B cell (primary cell): ENCODE results near the gene PGGHG. TPM values are rescaled to one million over a fixed set of nuclear protein-coding genes. Genes with fewer than 3 reads are reported as not detected.

ENCODE experiments used
- ATAC-seq: fragments of 200-7000 bp; cut with Tn5 transposase; one replicate; pipeline ENCODE4 v1.10.0; 2021; ENCODE audit warnings: low read depth, mild to moderate bottlenecking, moderate number of reproducible peaks, moderate library complexity
- CTCF ChIA-PET: fragments of 350-600 bp; sonication (Branson Sonifier 250); formaldehyde crosslinking; loops from one replicate; lab custom pipeline; 2021; ENCODE audit warnings: antibody characterized with exemption, inconsistent platforms; lab: Charles Lee
- POLR2A ChIA-PET: fragments of 350-600 bp; sonication (Branson Sonifier 250); formaldehyde crosslinking; loops from one replicate; lab custom pipeline; 2021; ENCODE audit warnings: antibody characterized with exemption; lab: Charles Lee
- DNase-seq: peaks from one replicate; pipeline ENCODE4 v3.0.0; 2013
- H2AFZ ChIP-seq: 2 replicates; pipeline ENCODE4 v1.6.1; 2012; ENCODE audit warnings: mild to moderate bottlenecking, low read depth, low read length; ENCODE audit not compliant: insufficient read depth, poor library complexity, severe bottlenecking
- H3K27ac ChIP-seq, 2 donors: 1 replicate in 1 of 2; 2 replicates in 1 of 2; pipeline ENCODE4 v1.5.1; 2012 to 2013; ENCODE audit warnings: low read length in 2 of 2, mild to moderate bottlenecking in 2 of 2, moderate library complexity in 1 of 2
- H3K27me3 ChIP-seq, 4 experiments: fragments of 200-600 bp in 1 of 4; sonication (generic) in 1 of 4; replicated peaks in 1 of 4; 1 replicate in 2 of 4; 2 replicates in 2 of 4; pipeline versions ENCODE4 v1.6.1 to v1.7.0; 2013 to 2016; ENCODE audit warnings: low read length in 3 of 4, mild to moderate bottlenecking in 2 of 4, mixed read lengths in 1 of 4, moderate library complexity in 1 of 4; ENCODE audit not compliant: insufficient read depth in 4 of 4, control insufficient read depth in 3 of 4; ENCODE audit errors: control extremely low read depth in 1 of 4
- H3K36me3 ChIP-seq, 2 experiments: replicated peaks in 1 of 2; 1 replicate in 1 of 2; 2 replicates in 1 of 2; pipeline versions ENCODE4 v1.6.1 to v1.7.1; 2013; ENCODE audit warnings: low read length in 1 of 2; ENCODE audit not compliant: insufficient read depth in 2 of 2, control insufficient read depth in 1 of 2; ENCODE audit errors: control extremely low read depth in 1 of 2, extremely low read depth in 1 of 2
- H3K4me1 ChIP-seq, 2 donors: fragments of 200-600 bp in 1 of 2; sonication (generic) in 1 of 2; 1 replicate in 1 of 2; 2 replicates in 1 of 2; pipeline versions ENCODE4 v1.5.1 to v1.6.1; 2013 to 2017; ENCODE audit warnings: low read length in 2 of 2; ENCODE audit not compliant: control insufficient read depth in 2 of 2, insufficient read depth in 2 of 2
- H3K4me2 ChIP-seq: replicated peaks from 2 replicates; pipeline ENCODE3; 2012; ENCODE audit warnings: mild to moderate bottlenecking, low read depth, low read length; ENCODE audit not compliant: poor library complexity, severe bottlenecking
- H3K4me3 ChIP-seq, 5 experiments: fragments of 200-600 bp in 1 of 5; sonication (generic) in 1 of 5; 1 replicate in 3 of 5; 2 replicates in 2 of 5; pipeline versions ENCODE4 v1.5.1 to v1.7.0; 2011 to 2016; ENCODE audit warnings: low read length in 4 of 5, mild to moderate bottlenecking in 4 of 5, low read depth in 2 of 5, control low read depth in 1 of 5, moderate library complexity in 1 of 5; ENCODE audit not compliant: insufficient read depth in 1 of 5; ENCODE audit errors: control extremely low read depth in 1 of 5, extremely low read depth in 1 of 5
- H3K79me2 ChIP-seq: fragments of 200-600 bp; sonication (generic); one replicate; pipeline ENCODE4 v1.6.0; 2016; ENCODE audit warnings: low read length; ENCODE audit not compliant: control insufficient read depth, insufficient read depth
- H3K9ac ChIP-seq: fragments of 200-600 bp; sonication (generic); 2 replicates; pipeline ENCODE4 v1.6.1; 2017; ENCODE audit warnings: mild to moderate bottlenecking, low read length, moderate library complexity
- H3K9me3 ChIP-seq, 3 donors: one replicate each; pipeline versions ENCODE4 v1.6.1 to v1.7.1; 2013; ENCODE audit warnings: low read length in 2 of 3; ENCODE audit not compliant: control insufficient read depth in 2 of 3, insufficient read depth in 1 of 3; ENCODE audit errors: control extremely low read depth in 1 of 3
- H4K20me1 ChIP-seq: 2 replicates; pipeline ENCODE4 v1.6.0; 2012; ENCODE audit warnings: mild to moderate bottlenecking, low read length; ENCODE audit not compliant: insufficient read depth, control insufficient read depth, poor library complexity, severe bottlenecking
- H3K27ac Mint-ChIP-seq: one replicate; pipeline ENCODE4 v1.8.0; 2021; ENCODE audit warnings: mixed read lengths
- H3K27me3 Mint-ChIP-seq: one replicate; pipeline ENCODE4 v1.8.0; 2021; ENCODE audit warnings: mixed read lengths
- H3K4me1 Mint-ChIP-seq: one replicate; pipeline ENCODE4 v1.8.0; 2021; ENCODE audit warnings: mixed read lengths
- H3K4me3 Mint-ChIP-seq: one replicate; pipeline ENCODE4 v1.8.0; 2021; ENCODE audit warnings: mixed read lengths
- H3K9me3 Mint-ChIP-seq: one replicate; pipeline ENCODE4 v1.8.0; 2022; ENCODE audit warnings: mixed read lengths; ENCODE audit not compliant: insufficient read depth
- CTCF ChIP-seq: fragments of 200-600 bp; IDR thresholded peaks from one replicate; pipeline ENCODE4 v1.8.0; 2022; ENCODE audit warnings: antibody characterized with exemption, mild to moderate bottlenecking
- EZH2 ChIP-seq: IDR thresholded peaks from 2 replicates; pipeline ENCODE4 v1.6.1; 2012; ENCODE audit warnings: borderline replicate concordance, low read depth, mild to moderate bottlenecking, moderate library complexity, low read length; ENCODE audit not compliant: insufficient read depth, poor library complexity, severe bottlenecking
- WGBS: methylation state at CpG from one replicate; pipeline ENCODE4 v1.1.5; 2013; ENCODE audit warnings: missing lambda C conversion rate; ENCODE audit not compliant: insufficient coverage; 5-methylcytosine and 5-hydroxymethylcytosine counted together
- intact Hi-C: fragments of 100-400 bp; cut with micrococcal nuclease; formaldehyde crosslinking; loops from one replicate; pipeline ENCODE4 v1.10.0; 2022
- polyA plus RNA-seq: library from polyadenylated mRNA; depleted of rRNA; stranded (reverse); fragments of >200 nt; gene quantifications from 2 replicates; pipeline ENCODE4 v1.2.3, GENCODE V29; 2012
- total RNA-seq, 2 donors: library from RNA; stranded (reverse); fragments of 120-200 nt in 1 of 2; gene quantifications; 1 replicate in 1 of 2; 2 replicates in 1 of 2; pipeline versions ENCODE4 v1.2.3 to v1.2.4, GENCODE V29; 2013 to 2022

The PGGHG gene
- total and polyA plus RNA-seq, 2 donors (not counting 1 experiment from before 2014, with no cell fraction given): 159 to 264 TPM

GRCh38 chr11:281486-282161 lies 7.3 kb upstream of the PGGHG start:
- peaks cover under 1% of the 10 kb centered on the region for H3K9me3 Mint-ChIP-seq
- H3K27me3 ChIP-seq: peaks cover 0 to 56% (median 21%) of the 10 kb centered on the region in 4 experiments
- no peak overlapping the region for H3K27ac Mint-ChIP-seq
- H3K4me2 ChIP-seq: peak overlapping the region; percentile 85
- H3K9me3 ChIP-seq: peaks cover 0 to 21% (median 0%) of the 10 kb centered on the region in 3 donors
- no peaks in the 10 kb centered on the region for H3K79me2 ChIP-seq
- H3K27me3 Mint-ChIP-seq: peaks cover 31% of the 10 kb centered on the region
- 44% methylated on average over 26 of the region's 26 CpGs for WGBS
- ATAC-seq (no peak), DNase-seq (no peak)
- H3K36me3 ChIP-seq: no peaks in the 10 kb centered on the region
- peak overlapping the region; percentile 66 for H2AFZ ChIP-seq
- H3K4me1 Mint-ChIP-seq: peaks cover 32% of the 10 kb centered on the region
- TF ChIP-seq EZH2: no peak
- TF ChIP-seq CTCF: no peak
- peak overlapping the region; percentile 56 for H3K9ac ChIP-seq
- H3K4me1 ChIP-seq: peaks cover 36% of the 10 kb centered on the region in 2 donors
- intact Hi-C loops: no loop called here
- no peak overlapping the region for H3K27ac ChIP-seq
- POLR2A ChIA-PET: interaction anchor here (1.1 to 2.2 kb wide), 4 partner anchors 14 to 254 kb away, joined by 3 to 8 read pairs (median 4); no protein-coding TSS in a partner anchor
- peak overlapping the region; percentile 4 to 57 (median 25) for H3K4me3 ChIP-seq
- CTCF ChIA-PET: interaction anchor here (0.6 to 3.9 kb wide), 6 partner anchors 10 to 255 kb away, joined by 3 to 34 read pairs (median 4); no protein-coding TSS in a partner anchor
- peaks cover 5% of the 10 kb centered on the region for H4K20me1 ChIP-seq
- peak overlapping the region; percentile 78 for H3K4me3 Mint-ChIP-seq

GRCh38 chr11:282171-282570 lies 6.8 kb upstream of the PGGHG start:
- WGBS: no CpG with 5 or more reads among the region's 4 CpGs
- no peaks in the 10 kb centered on the region for H3K36me3 ChIP-seq
- Mint-ChIP-seq H3K9me3 (no peaks in the 10 kb centered on the region), H3K4me1 (peaks cover 35% of the 10 kb centered on the region), H3K27me3 (peaks cover 35% of the 10 kb centered on the region), H3K27ac (no peak overlapping the region), H3K4me3 (peak overlapping the region; percentile 78)
- H3K79me2 ChIP-seq: no peaks in the 10 kb centered on the region
- H3K4me1 ChIP-seq: peaks cover 37 to 39% of the 10 kb centered on the region in 2 donors
- H3K9me3 ChIP-seq: peaks cover 0 to 21% (median 0%) of the 10 kb centered on the region in 3 donors
- peak overlapping the region in 1 of 5 experiments; percentile 5 for H3K4me3 ChIP-seq
- H4K20me1 ChIP-seq: peaks cover 5% of the 10 kb centered on the region
- intact Hi-C loops: no loop called here
- no peak for DNase-seq
- H2AFZ ChIP-seq: no peak overlapping the region
- peak overlapping the region; percentile 85 for H3K4me2 ChIP-seq
- no peak for ATAC-seq
- TF ChIP-seq EZH2 (no peak), CTCF (no peak)
- ChIA-PET POLR2A (interaction anchor here (2.2 kb wide), 1 partner anchor 14 kb away, joined by 8 read pairs; no protein-coding TSS in a partner anchor), CTCF (interaction anchor here (1.5 to 3.9 kb wide), 3 partner anchors 11 to 31 kb away, joined by 4 to 34 read pairs (median 19); no protein-coding TSS in a partner anchor)
- peaks cover 0 to 59% (median 21%) of the 10 kb centered on the region in 4 experiments for H3K27me3 ChIP-seq
- H3K9ac ChIP-seq: no peak overlapping the region
- H3K27ac ChIP-seq: no peak overlapping the region
